HG03108 (cell line): ENCODE measurements around the gene CRLF2.
"Not testable (repeated sequence)": the region's sequence is repeated elsewhere in the genome, so short reads cannot be mapped to it uniquely, and the experiment has no call there.

Experiments used
- ATAC-seq: cut with Tn5 transposase; IDR thresholded peaks from one replicate; pipeline ENCODE4 v1.9.1; 2021; ENCODE audit warnings: moderate library complexity; ENCODE audit not compliant: unreplicated experiment

Gene CRLF2

DNA sequence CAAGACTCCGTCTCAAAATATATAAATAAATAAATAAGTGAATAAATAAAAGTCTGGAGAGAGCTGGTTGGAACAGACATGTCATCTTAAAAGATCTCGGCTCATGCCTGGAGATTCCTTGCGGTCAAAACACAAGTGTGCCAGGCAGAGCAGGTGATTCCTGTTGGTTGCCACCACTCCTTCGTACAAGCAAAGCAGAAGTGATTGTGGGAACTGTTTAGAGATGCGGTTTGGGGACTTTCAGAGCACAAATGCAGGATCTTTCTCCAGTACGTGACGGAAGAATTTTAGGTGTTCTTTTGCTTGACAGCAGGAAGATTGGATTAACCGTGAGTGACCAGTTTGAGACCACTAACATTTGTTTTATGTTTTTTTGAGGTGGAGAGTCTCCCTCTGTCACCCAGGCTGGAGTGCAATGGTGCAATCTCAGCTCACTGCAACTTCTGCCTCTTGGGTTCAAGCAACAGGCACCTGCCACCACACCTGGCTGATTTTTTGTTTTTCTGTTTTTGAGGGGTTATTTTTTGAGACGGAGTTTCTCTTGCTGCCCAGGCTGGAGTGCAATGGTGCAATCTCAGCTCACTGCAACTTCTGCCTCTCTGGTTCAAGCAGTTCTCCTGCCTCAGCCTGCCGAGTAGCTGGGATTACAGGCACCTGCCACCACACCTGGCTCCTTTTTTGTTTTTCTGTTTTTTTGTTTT is 2.8 kb upstream of the CRLF2 start:
- ATAC-seq: no peak

DNA sequence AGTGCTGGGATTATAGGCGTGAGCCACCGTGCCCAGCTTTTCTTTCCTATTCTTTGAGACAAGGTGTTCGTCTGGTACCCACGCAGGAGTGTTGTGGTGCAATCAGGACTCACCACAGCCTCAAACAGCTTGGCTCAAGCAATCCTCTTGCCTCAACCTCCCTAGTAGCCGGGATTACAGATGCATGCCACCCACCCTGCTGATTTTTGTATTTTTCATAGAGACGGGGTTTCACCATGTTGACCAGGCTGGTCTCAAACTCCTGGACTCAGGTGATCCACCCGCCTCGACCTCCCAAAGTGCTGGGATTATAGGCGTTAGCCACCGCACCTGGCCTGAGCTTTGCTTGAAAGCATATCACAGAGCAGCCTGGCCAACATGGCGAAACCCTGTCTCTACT is 1.5 kb upstream of the CRLF2 start:
- no peak for ATAC-seq

GRCh38 chrX:1210844-1211243 is 1.6 kb downstream of the CRLF2 start:
- no peak for ATAC-seq

- ATAC-seq: no peak
Observed at GRCh38 chrX:1207496-1208025, 4.9 kb downstream of the CRLF2 start.

DNA sequence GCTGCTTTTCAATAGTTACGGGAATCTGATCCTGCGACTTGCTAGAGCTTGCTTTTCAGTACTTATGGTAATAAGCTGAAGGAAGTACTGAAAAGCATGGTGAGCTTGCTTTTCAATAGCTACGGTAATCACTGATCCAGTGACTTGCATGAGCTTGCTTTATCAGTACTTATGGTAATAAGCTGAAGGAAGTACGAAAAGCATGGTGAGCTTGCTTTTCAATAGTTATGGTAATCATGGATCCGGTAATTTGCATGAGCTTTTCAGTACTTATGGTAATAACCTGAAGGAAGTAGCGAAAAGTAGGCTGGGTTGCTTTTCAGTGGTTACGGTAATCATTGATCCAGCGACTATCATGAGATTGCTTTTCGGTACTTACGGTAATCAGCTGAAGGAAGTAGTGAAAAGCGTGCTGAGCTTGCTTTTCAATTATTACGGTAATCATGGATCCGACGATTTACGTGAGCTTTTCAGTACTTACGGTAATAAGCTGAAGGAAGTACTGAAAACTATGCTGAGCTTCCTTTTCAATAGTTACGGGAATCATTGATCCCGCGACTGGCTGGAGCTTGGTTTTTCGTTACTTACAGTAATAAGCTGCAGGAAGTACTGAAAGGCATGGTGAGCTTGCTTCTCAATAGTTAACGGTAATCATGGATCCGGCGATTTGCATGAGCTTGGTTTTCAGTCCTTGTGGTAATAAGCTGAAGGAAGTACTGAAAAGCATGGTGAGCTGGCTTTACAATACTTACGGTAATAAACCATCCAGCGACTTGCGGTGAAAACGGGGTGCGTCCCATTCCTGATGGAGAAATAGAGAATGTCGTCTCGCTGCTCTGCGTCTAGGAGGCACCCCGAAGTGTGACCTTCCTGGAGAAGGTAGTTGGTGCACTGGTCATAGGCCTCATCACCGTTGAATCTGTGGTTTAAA is 6.5 kb downstream of the CRLF2 start:
- no peak for ATAC-seq

DNA sequence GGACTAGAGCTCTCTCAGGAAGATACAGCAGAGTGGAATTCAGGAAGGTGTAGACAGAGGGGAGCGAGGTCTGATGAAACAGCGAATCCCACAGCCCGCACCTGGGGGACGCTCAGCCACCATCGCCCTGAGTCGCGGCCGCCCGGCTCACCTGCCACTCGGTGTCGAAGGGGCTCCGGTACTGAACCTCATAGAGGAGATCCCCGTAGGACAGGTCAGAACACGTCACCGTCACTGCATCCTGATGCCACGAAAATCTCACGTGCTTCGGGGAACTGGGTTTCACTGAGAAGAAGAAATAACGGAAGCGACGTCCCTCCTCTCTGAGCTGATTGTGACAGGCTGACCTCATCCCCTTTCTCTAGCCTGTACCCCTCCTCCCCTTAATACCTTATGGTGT is 10.2 kb downstream of the CRLF2 start:
- ATAC-seq: no peak

- ATAC-seq: no peak
Observed at GRCh38 chrX:1196436-1196835, 16.0 kb downstream of the CRLF2 start.

- ATAC-seq: not testable (repeated sequence)
Observed at GRCh38 chrX:1192196-1192595, 20.3 kb downstream of the CRLF2 start.

DNA sequence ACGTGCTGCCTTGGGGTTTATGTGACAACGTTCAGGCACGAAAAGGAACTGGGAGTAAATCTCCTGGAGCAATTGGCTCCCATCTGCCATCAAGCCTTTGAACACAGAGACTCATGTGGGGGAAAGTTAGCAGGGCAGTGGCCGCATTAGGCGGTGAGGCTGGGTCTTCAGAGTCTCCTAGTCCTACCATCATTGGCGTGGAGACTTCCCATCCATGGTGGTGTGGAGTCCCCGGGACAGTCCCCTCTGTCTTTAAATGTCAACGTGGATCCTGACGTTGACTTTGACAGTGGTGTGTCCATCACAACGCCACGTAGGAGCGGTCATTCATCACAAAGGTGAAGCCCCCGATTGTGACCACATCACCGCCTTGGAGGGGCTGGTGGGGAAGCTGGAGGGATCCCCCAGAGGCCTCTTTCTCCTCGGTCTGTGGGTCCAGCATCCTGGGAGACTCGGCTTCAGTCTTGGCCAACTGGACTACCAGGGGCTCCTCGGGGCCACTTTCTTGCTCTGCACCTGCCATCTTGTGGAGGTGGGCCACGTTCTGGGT is 21.8 kb downstream of the CRLF2 start:
- no peak for ATAC-seq

DNA sequence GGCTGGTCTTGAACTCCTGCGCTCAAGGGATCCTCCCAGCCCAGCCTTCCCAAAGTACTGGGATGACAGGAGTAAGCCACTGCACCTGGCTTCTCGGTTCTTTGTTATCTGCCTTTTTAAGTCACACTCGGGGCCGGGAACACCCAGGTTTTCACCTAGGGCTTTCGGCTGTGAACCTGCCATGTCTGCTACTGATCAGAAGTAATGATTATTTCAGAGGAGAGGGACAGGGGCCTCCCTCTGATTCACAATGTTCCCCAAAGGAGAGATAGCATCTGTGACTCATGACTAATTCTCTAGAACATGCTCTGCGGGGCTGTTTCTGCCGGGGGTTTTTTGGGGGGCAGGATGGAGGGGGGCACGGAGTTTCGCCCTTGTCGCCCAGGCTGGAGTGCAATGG is 26.9 kb downstream of the CRLF2 start:
- ATAC-seq: no peak

GRCh38 chrX:1182211-1182610 is 30.2 kb downstream of the CRLF2 start:
- no peak for ATAC-seq

- not testable (repeated sequence) for ATAC-seq
Observed at GRCh38 chrX:1181661-1182060, 30.8 kb downstream of the CRLF2 start.

- no peak for ATAC-seq
Observed at GRCh38 chrX:1181170-1181569, 31.3 kb downstream of the CRLF2 start.

DNA sequence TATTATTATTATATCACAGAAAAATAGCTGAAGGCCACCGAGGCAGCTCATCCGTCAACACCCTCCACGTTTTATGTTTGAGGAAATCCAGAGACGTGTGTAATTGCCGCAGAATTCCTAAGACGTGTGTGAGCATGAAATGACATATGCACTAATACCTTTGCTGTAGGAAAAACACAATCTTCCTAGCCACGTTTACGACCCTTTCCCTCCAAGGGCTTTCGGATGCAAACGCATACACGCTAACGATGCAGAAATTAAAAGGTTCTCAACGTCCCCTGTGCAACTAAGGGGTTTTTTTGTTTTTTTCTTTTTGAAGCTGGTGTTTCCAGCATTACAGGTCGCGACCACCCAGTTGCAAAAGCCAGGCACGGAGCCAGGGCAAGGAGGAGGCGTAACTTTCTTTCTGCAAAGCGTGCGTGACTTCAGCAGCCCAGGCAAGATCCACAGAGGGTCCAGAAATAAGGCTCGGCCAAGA is 33.8 kb downstream of the CRLF2 start:
- ATAC-seq: no peak

- ATAC-seq: not testable (repeated sequence)
Observed at GRCh38 chrX:1176531-1177320, 35.7 kb downstream of the CRLF2 start.

- ATAC-seq: not testable (repeated sequence)
Observed at GRCh38 chrX:1174609-1175545, 37.6 kb downstream of the CRLF2 start.

DNA sequence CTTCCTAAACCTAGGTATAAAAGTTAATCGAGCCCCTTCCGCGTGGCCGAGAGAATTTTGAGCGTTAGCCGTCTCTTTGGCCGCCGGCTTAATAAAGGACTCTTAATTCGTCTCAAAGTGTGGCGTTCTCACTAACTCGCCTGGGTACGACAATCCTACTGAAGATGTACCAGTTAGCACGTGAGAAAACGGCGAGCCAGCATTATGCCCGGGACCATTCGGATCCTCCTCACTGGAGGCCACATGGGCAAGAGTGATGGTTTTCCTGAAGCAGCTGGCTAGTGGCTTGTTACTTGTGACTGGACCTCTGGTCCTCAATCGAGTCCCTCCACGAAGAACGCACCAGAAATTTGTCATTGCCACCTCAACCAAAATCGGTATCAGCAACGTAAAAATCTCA is 39.0 kb downstream of the CRLF2 start:
- not testable (repeated sequence) for ATAC-seq

GRCh38 chrX:1172496-1172895 is 40.0 kb downstream of the CRLF2 start:
- no peak for ATAC-seq

DNA sequence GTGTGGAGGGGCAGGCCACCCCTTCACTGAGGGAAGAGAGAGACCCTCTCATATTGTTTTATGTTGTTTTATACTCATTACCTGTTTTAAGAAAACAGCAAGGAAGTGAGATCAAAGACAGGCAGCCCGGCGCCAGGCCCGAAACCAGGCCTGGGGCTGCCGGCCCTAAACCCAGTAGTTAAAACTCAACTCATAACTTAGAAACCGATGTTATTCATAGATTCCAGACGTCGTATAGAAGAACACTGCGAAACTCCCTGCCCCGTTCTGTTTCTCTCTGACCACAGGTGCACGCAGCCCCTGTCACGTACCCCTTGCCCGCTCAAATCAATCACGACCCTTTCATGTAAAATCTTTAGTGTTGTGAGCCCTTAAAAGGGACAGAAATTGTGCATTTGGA is 40.5 kb downstream of the CRLF2 start:
- ATAC-seq: not testable (repeated sequence)

- ATAC-seq: no peak
Observed at GRCh38 chrX:1170243-1170642, 42.2 kb downstream of the CRLF2 start.
